ENCODE data around the gene AGAP1.

DNA sequence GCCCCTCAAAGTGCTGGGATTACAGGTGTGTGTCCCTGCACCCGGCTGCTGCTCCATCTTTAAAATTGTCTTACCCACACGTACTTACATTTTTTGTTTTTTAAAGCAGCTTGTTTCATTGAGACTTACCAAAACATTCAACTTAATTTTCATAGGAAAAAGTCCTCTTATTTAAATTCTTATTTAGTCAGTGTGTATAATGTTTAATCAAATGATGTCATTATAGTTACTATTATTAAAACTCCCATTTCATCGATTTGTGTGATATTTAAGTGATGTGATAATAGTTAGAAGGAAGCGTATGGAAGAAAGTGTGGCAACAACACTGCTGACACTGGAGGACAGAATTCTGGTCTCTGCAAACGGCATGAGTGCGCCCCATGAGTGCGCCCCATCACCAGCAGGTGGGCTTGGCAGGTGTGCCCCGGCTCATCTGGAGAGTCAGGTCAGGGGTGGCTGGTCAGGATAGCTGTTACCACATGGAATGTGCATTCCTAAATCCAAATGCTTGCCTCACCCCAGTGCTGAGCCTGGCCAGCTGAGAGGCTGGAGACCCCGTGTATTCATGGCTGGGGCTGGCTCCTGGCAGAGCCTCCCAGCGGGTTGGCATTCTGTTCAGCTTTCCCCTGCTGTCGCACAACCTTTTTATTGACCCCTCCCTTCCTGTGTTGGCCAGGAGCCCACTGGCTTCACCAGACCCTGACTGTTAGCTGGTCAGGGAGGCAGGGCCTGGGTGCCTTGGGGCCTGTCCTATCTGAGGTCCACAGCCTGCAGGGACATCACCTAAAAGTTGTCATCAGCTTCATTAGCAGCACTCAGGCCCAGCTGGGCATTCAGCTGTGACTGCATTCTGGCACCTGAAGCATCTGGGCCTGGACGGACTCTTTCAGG is 79.7 kb downstream of the AGAP1 start:
- TF ChIP-seq POLR2AphosphoS5 (IDR thresholded peaks at IDR 0.05; ENCODE audit: low read depth, low read length) (no peak), POLR2A (IDR thresholded peaks at IDR 0.05; ENCODE audit: low read depth, low read length) (no peak)
